HepG2 (cell line): Measurements from ENCODE around the gene CCDC85C. TPM values are rescaled to one million over a fixed set of nuclear protein-coding genes. Genes with fewer than 3 reads are reported as not detected.

Experiments
- KMT2B ChIP-seq: IDR thresholded peaks from 2 replicates; pipeline ENCODE4 v1.6.1; 2016; ENCODE audit warnings: missing genetic modification reagents, missing compliant biosample characterization
- LCORL ChIP-seq, 2 experiments: fragments of 450-650 bp in 1 of 2; sonication (generic) in 1 of 2; formaldehyde crosslinking in 1 of 2; IDR thresholded peaks; 2 replicates each; pipeline versions ENCODE4 v1.5.0 to v1.6.1; 2017 to 2020; ENCODE audit warnings: antibody characterized with exemption in 1 of 2, missing genetic modification reagents in 1 of 2
- NFE2 ChIP-seq: sonication (generic); formaldehyde crosslinking; IDR thresholded peaks from 2 replicates; pipeline ENCODE4 v1.4.0; 2020; ENCODE audit warnings: missing genetic modification reagents
- PITX1 ChIP-seq: sonication (generic); formaldehyde crosslinking; IDR thresholded peaks from 2 replicates; pipeline ENCODE4 v1.5.1; 2020; ENCODE audit warnings: mild to moderate bottlenecking, missing genetic modification reagents
- PTBP1 ChIP-seq: fragments of 200-400 bp; formaldehyde crosslinking; IDR thresholded peaks from 2 replicates; pipeline ENCODE4 v1.6.1; 2018; ENCODE audit warnings: low read length, low read depth; ENCODE audit not compliant: poor library complexity, severe bottlenecking
- SCMH1 ChIP-seq: sonication (generic); formaldehyde crosslinking; IDR thresholded peaks from 2 replicates; pipeline ENCODE4 v1.9.0; 2021; ENCODE audit warnings: missing genetic modification reagents, mild to moderate bottlenecking, borderline replicate concordance
- THRA ChIP-seq: sonication (generic); formaldehyde crosslinking; IDR thresholded peaks from 2 replicates; pipeline ENCODE4 v1.4.0; 2020; ENCODE audit warnings: missing genetic modification reagents, borderline replicate concordance
- TMF1 ChIP-seq: sonication (generic); formaldehyde crosslinking; IDR thresholded peaks from 2 replicates; pipeline ENCODE4 v1.8.1; 2022; ENCODE audit warnings: low read depth, missing genetic modification reagents
- TRIM24 ChIP-seq: sonication (generic); formaldehyde crosslinking; IDR thresholded peaks from 2 replicates; pipeline ENCODE4 v1.8.0; 2022; ENCODE audit warnings: mild to moderate bottlenecking, missing genetic modification reagents
- ZFP36 ChIP-seq: fragments of 150-350 bp; IDR thresholded peaks from 2 replicates; pipeline ENCODE4 v1.6.1; 2018; ENCODE audit warnings: borderline replicate concordance, low read length, low read depth; ENCODE audit not compliant: partially characterized antibody
- ZNF33B ChIP-seq: sonication (generic); formaldehyde crosslinking; IDR thresholded peaks from 2 replicates; pipeline ENCODE4 v1.5.1; 2020; ENCODE audit warnings: mild to moderate bottlenecking, missing genetic modification reagents
- ZNF552 ChIP-seq: sonication (generic); formaldehyde crosslinking; IDR thresholded peaks from 2 replicates; pipeline ENCODE4 v1.9.0; 2022; ENCODE audit warnings: missing genetic modification reagents, mild to moderate bottlenecking, borderline replicate concordance
- ZNF720 ChIP-seq: sonication (generic); formaldehyde crosslinking; IDR thresholded peaks from 2 replicates; pipeline ENCODE4 v1.4.0; 2020; ENCODE audit warnings: missing genetic modification reagents
- ZNF784 ChIP-seq: sonication (generic); formaldehyde crosslinking; IDR thresholded peaks from 2 replicates; pipeline ENCODE4 v1.5.1; 2020; ENCODE audit warnings: missing genetic modification reagents, mild to moderate bottlenecking, borderline replicate concordance
- polyA plus RNA-seq, 8 experiments: library from polyadenylated mRNA; depleted of rRNA in 3 of 8; stranded (reverse) in 7 of 8; unstranded in 1 of 8; fragments of >200 nt; fragmentation: Illumina TruSeq in 4 of 8; extraction: Trizol in 4 of 8; gene quantifications; 2 replicates each; pipeline versions ENCODE4 v1.2.1 to v1.2.3, GENCODE V29; 2011 to 2016; ENCODE audit warnings: low read depth in 4 of 8, missing spikeins in 1 of 8, mixed read lengths in 1 of 8; ENCODE audit not compliant: insufficient read depth in 1 of 8
- total RNA-seq, 5 experiments: library from RNA; depleted of rRNA; stranded (reverse); fragments of >200 nt; fragmentation: Illumina TruSeq; extraction: Trizol; gene quantifications; 2 replicates each; pipeline ENCODE4 v1.2.3, GENCODE V29; 2016; ENCODE audit warnings: low read depth in 1 of 5
- TF ChIP-seq, protein P1 (sequence below): IDR thresholded peaks from 2 replicates; pipeline ENCODE4 v1.6.1; 2016; ENCODE audit warnings: low read depth, missing genetic modification reagents, missing compliant biosample characterization
- TF ChIP-seq, protein P2 (sequence below): sonication (generic); formaldehyde crosslinking; IDR thresholded peaks from 2 replicates; pipeline ENCODE4 v1.4.0; 2020; ENCODE audit warnings: mild to moderate bottlenecking, missing genetic modification reagents

The CCDC85C gene
- total and polyA plus RNA-seq, 2 of the 13 experiments (the other 11 are each of a cell fraction or from before 2014, with no cell fraction given): 18.8 to 43.8 TPM

GRCh38 chr14:99480917-99481744 lies 122.9 kb downstream of the CCDC85C start, which contains the start of gene CCNK (continued):
- TF ChIP-seq ZNF552 (peak; percentile 35; the same call in 1 of the 2 replicates), ZNF784 (0 out of 2 replicates have a peak, but pooled peaks have one; percentile 30), KMT2B (CRISPR knock-in tag) (peak; percentile 86), NFE2 (CRISPR knock-in tag) (no peak), ZNF33B (CRISPR knock-in tag) (no peak), TRIM24 (CRISPR knock-in tag) (no peak), TMF1 (CRISPR knock-in tag) (no peak; the same call in 1 of the 2 replicates), PTBP1 (no peak), THRA (peak; percentile 60; the same call in 1 of the 2 replicates), ZFP36 (no peak), SCMH1 (CRISPR knock-in tag) (no peak), PITX1 (CRISPR knock-in tag) (peak; percentile 43; the same call in 1 of the 2 replicates), ZNF720 (CRISPR knock-in tag) (no peak), LCORL (IDR thresholded peaks at IDR 0.05) (no peak), LCORL (CRISPR knock-in tag; IDR thresholded peaks at IDR 0.05) (peak; percentile 54)
- TF ChIP-seq, protein P1, sequence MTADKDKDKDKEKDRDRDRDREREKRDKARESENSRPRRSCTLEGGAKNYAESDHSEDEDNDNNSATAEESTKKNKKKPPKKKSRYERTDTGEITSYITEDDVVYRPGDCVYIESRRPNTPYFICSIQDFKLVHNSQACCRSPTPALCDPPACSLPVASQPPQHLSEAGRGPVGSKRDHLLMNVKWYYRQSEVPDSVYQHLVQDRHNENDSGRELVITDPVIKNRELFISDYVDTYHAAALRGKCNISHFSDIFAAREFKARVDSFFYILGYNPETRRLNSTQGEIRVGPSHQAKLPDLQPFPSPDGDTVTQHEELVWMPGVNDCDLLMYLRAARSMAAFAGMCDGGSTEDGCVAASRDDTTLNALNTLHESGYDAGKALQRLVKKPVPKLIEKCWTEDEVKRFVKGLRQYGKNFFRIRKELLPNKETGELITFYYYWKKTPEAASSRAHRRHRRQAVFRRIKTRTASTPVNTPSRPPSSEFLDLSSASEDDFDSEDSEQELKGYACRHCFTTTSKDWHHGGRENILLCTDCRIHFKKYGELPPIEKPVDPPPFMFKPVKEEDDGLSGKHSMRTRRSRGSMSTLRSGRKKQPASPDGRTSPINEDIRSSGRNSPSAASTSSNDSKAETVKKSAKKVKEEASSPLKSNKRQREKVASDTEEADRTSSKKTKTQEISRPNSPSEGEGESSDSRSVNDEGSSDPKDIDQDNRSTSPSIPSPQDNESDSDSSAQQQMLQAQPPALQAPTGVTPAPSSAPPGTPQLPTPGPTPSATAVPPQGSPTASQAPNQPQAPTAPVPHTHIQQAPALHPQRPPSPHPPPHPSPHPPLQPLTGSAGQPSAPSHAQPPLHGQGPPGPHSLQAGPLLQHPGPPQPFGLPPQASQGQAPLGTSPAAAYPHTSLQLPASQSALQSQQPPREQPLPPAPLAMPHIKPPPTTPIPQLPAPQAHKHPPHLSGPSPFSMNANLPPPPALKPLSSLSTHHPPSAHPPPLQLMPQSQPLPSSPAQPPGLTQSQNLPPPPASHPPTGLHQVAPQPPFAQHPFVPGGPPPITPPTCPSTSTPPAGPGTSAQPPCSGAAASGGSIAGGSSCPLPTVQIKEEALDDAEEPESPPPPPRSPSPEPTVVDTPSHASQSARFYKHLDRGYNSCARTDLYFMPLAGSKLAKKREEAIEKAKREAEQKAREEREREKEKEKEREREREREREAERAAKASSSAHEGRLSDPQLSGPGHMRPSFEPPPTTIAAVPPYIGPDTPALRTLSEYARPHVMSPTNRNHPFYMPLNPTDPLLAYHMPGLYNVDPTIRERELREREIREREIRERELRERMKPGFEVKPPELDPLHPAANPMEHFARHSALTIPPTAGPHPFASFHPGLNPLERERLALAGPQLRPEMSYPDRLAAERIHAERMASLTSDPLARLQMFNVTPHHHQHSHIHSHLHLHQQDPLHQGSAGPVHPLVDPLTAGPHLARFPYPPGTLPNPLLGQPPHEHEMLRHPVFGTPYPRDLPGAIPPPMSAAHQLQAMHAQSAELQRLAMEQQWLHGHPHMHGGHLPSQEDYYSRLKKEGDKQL: no peak
- TF ChIP-seq, protein P2, sequence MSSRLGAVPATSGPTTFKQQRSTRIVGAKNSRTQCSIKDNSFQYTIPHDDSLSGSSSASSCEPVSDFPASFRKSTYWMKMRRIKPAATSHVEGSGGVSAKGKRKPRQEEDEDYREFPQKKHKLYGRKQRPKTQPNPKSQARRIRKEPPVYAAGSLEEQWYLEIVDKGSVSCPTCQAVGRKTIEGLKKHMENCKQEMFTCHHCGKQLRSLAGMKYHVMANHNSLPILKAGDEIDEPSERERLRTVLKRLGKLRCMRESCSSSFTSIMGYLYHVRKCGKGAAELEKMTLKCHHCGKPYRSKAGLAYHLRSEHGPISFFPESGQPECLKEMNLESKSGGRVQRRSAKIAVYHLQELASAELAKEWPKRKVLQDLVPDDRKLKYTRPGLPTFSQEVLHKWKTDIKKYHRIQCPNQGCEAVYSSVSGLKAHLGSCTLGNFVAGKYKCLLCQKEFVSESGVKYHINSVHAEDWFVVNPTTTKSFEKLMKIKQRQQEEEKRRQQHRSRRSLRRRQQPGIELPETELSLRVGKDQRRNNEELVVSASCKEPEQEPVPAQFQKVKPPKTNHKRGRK (CRISPR knock-in tag): no peak
